DMS153 treated with DMSO at 0.1 percent for 48 hours (cell line): ENCODE data around the gene EDC4.
"Not testable (repeated sequence)": the region's sequence is repeated elsewhere in the genome, so short reads cannot be mapped to it uniquely, and the experiment has no call there.

Source experiments
- DNase-seq: peaks from one replicate; lab custom pipeline; 2025; ENCODE audit not compliant: unreplicated experiment; lab: John Stamatoyannopoulos, UW

EDC4 gene, protein sequence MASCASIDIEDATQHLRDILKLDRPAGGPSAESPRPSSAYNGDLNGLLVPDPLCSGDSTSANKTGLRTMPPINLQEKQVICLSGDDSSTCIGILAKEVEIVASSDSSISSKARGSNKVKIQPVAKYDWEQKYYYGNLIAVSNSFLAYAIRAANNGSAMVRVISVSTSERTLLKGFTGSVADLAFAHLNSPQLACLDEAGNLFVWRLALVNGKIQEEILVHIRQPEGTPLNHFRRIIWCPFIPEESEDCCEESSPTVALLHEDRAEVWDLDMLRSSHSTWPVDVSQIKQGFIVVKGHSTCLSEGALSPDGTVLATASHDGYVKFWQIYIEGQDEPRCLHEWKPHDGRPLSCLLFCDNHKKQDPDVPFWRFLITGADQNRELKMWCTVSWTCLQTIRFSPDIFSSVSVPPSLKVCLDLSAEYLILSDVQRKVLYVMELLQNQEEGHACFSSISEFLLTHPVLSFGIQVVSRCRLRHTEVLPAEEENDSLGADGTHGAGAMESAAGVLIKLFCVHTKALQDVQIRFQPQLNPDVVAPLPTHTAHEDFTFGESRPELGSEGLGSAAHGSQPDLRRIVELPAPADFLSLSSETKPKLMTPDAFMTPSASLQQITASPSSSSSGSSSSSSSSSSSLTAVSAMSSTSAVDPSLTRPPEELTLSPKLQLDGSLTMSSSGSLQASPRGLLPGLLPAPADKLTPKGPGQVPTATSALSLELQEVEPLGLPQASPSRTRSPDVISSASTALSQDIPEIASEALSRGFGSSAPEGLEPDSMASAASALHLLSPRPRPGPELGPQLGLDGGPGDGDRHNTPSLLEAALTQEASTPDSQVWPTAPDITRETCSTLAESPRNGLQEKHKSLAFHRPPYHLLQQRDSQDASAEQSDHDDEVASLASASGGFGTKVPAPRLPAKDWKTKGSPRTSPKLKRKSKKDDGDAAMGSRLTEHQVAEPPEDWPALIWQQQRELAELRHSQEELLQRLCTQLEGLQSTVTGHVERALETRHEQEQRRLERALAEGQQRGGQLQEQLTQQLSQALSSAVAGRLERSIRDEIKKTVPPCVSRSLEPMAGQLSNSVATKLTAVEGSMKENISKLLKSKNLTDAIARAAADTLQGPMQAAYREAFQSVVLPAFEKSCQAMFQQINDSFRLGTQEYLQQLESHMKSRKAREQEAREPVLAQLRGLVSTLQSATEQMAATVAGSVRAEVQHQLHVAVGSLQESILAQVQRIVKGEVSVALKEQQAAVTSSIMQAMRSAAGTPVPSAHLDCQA (N-terminal part only)

DNA sequence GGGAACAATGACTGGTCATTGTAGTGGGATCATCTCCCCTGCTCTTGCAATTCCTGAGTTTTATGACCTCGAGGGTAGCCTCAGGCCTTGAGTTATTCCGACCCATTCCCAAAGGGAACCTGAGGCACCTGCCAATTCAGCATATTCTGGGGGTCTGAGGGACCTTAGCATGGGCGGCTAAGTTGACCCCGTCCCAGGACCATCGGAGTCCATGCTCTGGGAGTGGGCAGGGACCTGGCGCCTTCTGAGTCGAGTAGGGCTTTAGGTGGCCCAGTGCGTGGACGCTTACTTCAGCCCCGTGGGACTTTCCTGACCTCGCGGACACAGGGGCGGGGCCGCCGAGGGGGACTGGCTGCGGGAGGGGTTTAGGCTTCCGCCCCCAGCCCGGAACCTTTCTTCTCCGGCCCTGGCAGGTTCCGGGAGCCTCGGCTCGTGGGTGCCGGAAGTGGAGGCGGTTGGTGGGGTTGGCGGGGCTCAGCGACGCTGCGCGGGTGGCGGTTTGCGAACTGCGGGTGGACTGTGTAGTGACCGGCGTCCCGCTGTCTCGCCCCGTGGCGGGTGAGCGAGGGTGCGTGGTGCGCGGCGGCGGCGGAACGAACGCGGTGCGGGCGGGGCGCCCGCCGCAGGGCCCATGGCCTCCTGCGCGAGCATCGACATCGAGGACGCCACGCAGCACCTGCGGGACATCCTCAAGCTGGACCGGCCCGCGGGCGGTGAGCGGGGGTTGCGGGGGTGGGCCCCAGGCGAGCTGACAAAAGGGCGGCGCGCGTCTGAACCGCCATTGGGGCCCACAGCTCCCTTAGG, at the start of gene EDC4:
Gene EDC4, plus strand, starts transcription at position 422 of the 804 bp plus-strand sequence. Its CDS starts 210 bp downstream, at position 632.
- DNase-seq, result peak; percentile 7

DNA sequence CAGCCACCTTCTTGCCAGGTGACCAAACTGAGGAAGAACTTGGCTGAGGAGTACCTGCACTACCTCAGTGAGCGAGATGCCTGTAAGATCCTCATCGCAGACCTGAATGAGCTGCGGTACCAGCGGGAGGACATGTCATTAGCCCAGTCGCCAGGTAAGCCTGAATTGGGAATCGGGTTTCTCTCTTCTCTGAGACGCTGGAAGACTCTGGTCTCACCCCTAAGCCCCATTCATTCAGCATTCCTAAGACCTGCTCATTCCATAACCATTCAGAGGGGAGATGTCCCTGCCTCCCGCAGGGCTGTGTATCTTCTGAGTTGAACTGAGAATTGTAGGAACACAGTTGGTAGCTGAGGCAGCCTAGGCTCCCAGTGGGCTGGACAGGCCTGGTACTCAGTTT, 47.7 kb upstream of the EDC4 start:
- no peak for DNase-seq

DNA sequence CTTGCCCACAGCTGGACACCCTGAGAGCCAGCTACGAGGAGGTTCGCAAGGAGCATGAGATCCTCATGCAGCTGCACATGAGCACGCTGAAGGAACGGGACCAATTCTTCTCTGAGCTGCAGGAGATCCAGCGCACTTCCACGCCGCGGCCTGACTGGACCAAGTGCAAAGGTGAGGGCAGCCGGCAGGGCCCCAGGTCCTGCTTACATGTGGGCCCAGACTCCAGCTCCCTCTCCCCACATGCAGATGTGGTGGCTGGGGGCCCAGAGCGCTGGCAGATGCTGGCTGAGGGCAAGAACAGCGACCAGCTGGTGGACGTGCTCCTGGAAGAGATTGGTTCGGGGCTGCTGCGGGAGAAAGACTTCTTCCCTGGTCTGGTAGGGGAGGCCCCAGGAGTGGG, 46.9 kb upstream of the EDC4 start:
- no peak for DNase-seq

DNA sequence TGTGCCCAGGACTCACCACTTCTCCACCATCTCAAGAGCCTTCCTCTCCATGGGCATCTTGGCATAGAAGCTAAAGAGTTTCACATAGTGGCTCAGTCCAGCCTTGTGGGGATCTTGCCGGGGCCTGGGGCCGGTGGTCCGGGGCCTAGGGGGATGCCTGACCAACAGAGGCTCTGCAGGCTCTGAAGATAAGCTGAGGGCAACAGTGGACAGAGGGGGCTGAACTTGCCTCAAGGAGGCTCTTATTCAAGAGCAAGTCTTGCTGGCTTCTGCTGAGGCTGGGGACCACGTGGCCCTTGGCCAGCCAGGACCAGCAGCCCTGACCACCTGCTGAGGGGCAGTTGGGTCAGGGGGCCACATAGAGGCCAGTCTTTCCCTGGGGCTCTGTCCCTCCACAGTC, 44.2 kb upstream of the EDC4 start:
- DNase-seq, result no peak

DNA sequence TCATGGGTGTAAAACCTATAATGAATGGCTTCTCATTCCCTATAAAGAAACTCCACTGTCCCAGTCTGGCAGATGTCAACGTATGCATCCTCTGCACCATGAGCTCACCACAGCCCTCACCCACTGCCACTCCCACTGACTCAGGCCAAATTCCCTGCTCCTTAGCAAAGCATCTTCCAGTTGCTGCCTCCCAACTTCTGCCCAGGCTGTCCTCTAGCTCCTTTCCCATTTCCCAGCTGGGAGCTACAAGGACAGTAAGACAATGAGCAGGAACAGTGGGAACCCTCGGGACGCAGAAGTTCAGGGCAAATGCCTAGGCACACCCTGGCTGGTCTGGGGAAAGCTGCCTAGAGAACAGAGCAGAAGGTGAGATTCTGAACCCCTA, 39.8 kb upstream of the EDC4 start:
- no peak for DNase-seq

DNA sequence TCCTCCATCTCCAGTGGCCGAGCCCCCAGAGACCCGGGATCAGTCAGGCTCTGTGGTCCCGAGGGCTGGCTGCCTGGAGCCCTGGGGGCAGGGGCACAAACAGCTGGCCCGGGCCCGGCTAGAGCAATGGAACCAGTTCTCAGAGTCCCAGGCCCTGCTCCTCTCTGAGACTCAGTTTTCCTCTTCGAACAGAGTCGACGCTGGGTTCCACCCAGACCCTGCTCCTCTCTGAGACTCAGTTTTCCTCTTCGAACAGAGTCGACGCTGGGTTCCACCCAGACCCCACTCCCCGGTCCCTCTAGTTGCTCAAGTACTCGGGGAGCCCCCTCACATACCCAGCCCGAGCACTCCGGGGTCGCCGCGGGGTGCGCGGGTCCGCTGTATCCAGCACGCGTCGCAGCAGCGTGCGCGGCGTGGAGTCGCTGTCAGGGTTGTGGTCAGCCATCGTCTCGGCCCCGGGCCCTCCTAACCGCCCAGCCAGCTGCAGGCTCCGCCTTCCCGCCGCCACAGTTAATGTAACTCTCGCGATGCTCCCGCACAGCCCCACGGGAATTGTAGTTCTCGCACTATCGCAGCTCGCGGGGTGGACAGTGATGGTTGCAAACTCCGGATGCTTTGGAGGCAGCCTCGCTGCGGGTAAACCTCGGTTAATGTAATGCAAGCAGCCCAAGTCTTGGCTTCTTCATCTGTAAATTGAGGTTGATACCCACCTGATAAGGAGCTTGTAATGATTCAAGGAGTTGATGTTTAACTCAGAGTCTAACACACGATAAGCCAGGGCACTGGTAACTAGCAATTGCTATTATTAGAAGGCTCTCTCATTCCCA, 39.2 kb upstream of the EDC4 start:
- DNase-seq, result peak; percentile 80

DNA sequence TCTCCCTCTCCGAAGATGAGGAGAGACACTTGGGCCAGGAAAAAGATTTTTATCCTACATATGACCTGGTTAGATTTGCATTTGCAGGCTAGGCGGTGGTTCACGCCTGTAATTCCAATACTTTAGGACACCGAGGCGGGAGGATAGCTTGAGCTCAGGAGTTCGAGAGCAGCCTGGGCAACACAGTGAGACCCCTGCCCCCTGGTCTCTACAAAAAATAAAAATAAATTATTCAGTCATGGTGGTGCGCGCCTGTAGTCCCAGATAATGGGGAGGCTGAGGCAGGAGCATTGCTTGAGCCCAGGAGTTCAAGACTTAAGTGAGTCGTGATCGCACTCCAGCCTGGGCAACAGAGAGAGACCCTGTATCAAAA, 38.6 kb upstream of the EDC4 start:
- DNase-seq, result no peak

DNA sequence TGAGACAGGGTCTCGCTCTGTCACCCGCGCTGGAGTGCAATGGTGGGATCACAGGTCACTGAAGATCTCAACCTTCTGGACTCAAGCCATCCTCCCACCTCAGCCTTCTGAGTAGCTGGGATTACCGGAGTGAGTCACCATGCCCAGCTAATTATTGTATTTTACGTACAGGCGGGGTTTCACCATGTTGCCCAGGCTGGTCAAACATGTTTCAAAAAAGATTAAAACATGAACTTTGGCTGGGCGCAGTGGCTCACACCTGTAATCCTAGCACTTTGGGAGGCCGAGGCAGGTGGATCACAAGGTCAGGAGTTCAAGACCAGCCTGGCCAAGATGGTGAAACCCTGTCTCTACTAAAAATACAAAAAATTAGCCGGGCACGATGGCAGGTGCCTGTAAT, 35.7 kb upstream of the EDC4 start:
- not testable (repeated sequence) for DNase-seq

DNA sequence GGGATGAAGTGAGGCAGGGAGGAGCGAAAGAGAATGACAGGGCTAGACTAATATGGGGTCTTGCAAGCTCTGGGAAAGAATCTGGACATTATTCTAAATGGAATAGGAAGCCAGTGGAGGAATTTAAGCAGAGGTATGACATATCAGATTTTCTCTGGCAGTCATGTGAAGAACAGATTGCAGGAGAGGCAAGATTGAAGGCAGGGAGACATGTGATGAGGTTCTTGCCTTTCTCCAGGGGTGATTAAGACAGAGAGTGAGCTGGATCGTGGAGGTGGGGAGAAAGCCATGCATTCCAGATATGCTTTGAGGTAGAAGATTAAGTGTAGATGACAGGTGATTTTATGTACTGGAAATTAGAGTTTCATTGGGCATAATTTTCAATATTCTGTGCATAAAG, 35.0 kb upstream of the EDC4 start:
- no peak for DNase-seq

DNA sequence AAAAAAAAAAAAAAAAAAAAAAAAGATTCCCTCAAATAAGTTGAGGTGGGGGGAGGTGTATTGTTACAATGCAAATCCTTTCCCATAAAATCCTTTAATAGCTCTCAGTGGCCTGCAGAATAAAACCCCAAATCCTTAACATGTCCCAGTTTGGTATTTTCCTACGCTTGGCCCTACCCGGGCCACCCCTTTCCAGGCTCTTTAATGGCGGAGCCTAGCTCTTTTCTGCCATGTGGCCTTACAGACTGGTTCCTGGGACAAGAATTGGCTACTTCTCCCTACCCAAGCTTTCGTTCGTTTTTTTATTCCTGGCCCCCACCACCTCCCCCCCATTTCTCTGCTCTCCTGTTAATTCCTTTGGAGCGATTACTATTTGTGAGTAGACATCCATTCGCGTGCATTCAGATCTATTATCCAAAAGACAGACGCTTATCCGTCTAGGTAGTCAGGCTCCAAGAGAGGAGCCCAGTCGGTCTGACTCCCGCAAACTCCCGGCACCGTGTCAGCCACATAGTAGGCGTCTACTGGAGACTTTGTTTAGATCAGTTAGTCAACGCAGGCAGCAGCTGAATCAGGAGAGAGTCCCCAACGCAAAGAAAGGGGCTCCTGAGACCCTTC, 31.5 kb upstream of the EDC4 start:
- DNase-seq, result no peak

DNA sequence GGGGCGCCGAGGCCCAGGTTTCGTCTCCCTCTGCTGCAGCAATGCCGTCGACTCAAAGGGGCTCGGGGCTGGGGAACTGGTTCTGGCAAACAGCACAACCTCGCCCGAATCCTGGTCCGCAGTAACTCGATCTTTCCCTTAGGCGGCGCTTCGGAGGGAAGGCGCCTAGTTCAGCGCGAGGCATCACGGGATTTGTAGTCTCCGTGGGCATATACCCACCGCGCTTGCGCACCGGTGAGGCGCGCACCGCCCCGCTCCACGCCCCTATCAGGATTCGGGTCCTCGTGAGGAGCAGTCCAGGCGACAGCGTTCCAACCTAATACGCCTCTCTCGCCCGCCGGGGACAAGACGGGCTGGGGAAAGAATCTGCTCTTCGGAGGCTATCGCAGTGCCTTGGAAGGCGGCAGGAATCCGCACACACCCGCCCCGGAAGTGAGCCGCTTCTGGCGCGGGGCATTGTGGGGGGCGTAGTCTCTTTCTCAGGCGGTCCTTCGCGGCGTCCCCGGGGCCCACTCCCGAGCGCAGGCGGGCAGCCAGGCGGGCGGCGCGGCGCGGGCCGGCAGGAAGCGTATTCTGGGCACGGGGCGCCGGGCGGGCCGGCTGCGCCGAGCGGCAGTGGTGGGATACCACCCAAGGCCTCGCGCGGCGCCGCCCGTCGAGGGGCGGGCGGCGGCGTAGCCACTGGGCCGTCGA, 30.9 kb upstream of the EDC4 start, which contains the start of gene THAP11:
Gene THAP11, plus strand, starts transcription at position 505 of the 693 bp plus-strand sequence. CDS start 235 bp downstream, outside the sequence.
- peak; percentile 91 for DNase-seq

DNA sequence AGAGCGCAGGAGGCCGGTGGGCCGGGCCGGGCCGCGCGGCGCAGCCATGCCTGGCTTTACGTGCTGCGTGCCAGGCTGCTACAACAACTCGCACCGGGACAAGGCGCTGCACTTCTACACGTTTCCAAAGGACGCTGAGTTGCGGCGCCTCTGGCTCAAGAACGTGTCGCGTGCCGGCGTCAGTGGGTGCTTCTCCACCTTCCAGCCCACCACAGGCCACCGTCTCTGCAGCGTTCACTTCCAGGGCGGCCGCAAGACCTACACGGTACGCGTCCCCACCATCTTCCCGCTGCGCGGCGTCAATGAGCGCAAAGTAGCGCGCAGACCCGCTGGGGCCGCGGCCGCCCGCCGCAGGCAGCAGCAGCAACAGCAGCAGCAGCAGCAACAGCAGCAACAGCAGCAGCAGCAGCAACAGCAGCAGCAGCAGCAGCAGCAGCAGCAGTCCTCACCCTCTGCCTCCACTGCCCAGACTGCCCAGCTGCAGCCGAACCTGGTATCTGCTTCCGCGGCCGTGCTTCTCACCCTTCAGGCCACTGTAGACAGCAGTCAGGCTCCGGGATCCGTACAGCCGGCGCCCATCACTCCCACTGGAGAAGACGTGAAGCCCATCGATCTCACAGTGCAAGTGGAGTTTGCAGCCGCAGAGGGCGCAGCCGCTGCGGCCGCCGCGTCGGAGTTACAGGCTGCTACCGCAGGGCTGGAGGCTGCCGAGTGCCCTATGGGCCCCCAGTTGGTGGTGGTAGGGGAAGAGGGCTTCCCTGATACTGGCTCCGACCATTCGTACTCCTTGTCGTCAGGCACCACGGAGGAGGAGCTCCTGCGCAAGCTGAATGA, 30.1 kb upstream of the EDC4 start:
- DNase-seq, result no peak

DNA sequence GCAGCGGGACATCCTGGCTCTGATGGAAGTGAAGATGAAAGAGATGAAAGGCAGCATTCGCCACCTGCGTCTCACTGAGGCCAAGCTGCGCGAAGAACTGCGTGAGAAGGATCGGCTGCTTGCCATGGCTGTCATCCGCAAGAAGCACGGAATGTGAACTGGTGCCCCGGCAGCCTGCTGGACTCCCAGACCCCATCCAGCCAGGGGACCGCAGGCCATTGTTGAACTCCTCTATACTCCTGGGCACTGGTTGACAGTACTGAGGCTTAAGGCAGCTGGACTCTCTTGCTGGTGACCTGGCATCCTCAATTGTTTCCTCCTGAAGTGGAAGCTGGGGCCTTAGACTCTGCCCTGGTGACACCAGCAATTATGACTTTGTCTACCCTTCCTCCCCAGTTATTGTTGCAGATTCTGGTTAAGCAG, 29.5 kb upstream of the EDC4 start:
- DNase-seq, result no peak

DNA sequence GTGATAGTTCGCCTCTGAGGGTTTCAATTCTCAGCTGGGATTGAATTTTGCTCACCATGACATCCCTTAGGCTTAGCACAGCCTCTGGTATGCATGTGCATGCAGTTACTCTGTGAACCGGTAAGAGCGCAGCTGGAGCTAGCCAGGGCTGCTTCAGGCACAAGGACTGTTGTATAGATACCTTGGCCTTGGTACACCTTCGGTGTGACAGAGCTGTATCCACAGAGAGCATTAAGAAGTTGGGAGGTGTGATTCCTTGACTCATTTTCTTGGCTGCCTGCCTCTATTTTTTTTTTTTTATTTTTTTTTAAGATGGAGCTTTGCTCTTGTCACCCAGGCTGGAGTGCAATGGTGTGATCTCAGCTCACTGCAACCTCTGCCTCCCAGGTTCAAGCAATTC, 28.4 kb upstream of the EDC4 start:
- no peak for DNase-seq

DNA sequence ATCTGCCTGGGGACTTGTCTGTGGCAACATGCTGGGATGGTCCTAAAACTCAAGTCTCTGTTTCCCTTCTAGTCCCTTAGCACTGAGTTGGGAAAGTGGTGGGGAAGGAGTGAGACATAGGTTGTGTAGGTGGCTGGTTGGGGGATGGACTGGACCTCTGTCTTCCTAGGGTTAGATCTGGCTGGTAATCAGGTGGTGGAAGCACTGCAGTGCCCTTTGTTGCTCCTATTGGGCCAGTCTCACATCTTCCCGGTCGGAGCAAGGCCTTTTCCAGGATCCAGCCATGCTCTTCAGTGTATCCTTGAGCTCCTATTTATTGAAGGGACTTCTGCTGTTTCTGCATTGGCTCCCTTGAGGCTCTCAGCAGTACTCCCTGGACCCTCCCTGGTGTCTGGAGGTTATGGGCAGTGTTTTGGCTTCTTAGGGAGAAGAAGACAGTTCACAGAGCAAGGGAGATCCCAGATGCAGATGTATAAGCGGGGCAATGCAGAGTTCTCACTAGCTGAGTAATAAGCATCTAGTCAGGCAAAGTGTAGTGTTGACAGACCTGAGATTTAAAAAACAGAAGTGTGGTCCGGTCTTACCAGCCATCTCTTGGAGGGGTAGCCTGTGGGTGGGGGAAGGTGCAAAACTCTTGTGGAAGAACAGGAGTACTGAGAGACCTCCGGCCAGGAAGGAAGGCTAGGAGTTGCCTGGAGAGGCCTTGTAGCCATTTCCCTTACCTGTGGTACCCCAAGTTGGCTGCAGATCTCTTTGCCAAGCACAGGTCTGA, 27.4 kb upstream of the EDC4 start:
- no peak for DNase-seq

DNA sequence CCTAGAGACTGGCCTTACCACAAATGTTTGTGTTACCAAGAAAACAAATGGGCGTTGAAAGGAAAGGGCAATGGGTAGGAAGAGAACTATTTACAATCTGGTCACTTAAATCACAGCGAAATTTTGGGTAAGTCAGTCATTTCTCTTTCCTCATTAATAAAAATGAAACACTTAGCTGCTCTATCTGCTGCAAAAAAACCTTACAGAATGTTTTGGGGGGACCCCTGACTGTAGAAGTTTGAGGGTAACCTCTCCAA, 26.9 kb upstream of the EDC4 start:
- no peak for DNase-seq
